Upper lobe of left lung (tissue), 6 donors: ENCODE data around the gene MARCHF3. TPM values are rescaled to one million over a fixed set of nuclear protein-coding genes. Genes with fewer than 3 reads are reported as not detected.

Experiments used
- ATAC-seq, 2 donors: fragments of 200-7000 bp; cut with Tn5 transposase; one replicate each; pipeline ENCODE4 v1.9.1; 2022; ENCODE audit warnings: mild to moderate bottlenecking in 2 of 2, moderate library complexity in 2 of 2; ENCODE audit not compliant: low FRiP score in 2 of 2
- DNase-seq, 2 donors: peaks; one replicate each; pipeline ENCODE4 v3.0.0-alpha.2; 2019 to 2020
- H3K27ac ChIP-seq, 4 donors: fragments of 200-600 bp; sonication (generic); one replicate each; pipeline ENCODE4 v1.5.1; 2016 to 2019
- H3K27me3 ChIP-seq, 4 donors: fragments of 200-600 bp; sonication (generic); one replicate each; pipeline ENCODE4 v1.5.1; 2017 to 2019
- H3K36me3 ChIP-seq, 4 donors: fragments of 200-600 bp; sonication (generic); one replicate each; pipeline ENCODE4 v1.5.1; 2016 to 2019
- H3K4me1 ChIP-seq, 4 donors: fragments of 200-600 bp; sonication (generic); one replicate each; pipeline ENCODE4 v1.5.1; 2018 to 2019
- H3K4me3 ChIP-seq, 4 donors: fragments of 200-600 bp; sonication (generic); one replicate each; pipeline ENCODE4 v1.5.1; 2017 to 2019; ENCODE audit warnings: mild to moderate bottlenecking in 2 of 4, moderate library complexity in 1 of 4
- H3K9me3 ChIP-seq, 4 donors: fragments of 200-600 bp; sonication (generic); one replicate each; pipeline ENCODE4 v1.5.1; 2018 to 2019
- EP300 ChIP-seq, 4 donors: sonication (generic); formaldehyde crosslinking; IDR thresholded peaks; one replicate each; pipeline ENCODE4 v1.5.1; 2017; ENCODE audit warnings: antibody characterized with exemption in 4 of 4, control low read depth in 2 of 4
- POLR2A ChIP-seq, 4 donors: fragments of 450-650 bp; IDR thresholded peaks; one replicate each; pipeline ENCODE4 v1.5.1; 2016 to 2017; ENCODE audit warnings: antibody characterized with exemption in 4 of 4, mild to moderate bottlenecking in 2 of 4
- POLR2AphosphoS5 ChIP-seq, 2 donors: sonication (generic); formaldehyde crosslinking; IDR thresholded peaks; one replicate each; pipeline ENCODE4 v1.5.1; 2017; ENCODE audit warnings: antibody characterized with exemption in 2 of 2
- WGBS, 2 donors: methylation state at CpG; one replicate each; pipeline ENCODE4 v1.1.5; 2017 to 2018; 5-methylcytosine and 5-hydroxymethylcytosine counted together
- total RNA-seq, 6 donors: library from RNA; depleted of rRNA in 4 of 6; stranded (reverse); fragments of >200 nt in 4 of 6; gene quantifications; one replicate each; pipeline versions ENCODE4 v1.1.0 to v1.2.1, GENCODE V29; 2016 to 2021
- TF ChIP-seq, protein P1 (sequence below), 6 experiments: fragments of 450-650 bp in 4 of 6; fragments of 200-600 bp in 2 of 6; sonication (generic) in 2 of 6; IDR thresholded peaks; one replicate each; pipeline ENCODE4 v1.5.1; 2016 to 2019; ENCODE audit warnings: antibody characterized with exemption in 6 of 6
- donor health status: DM: no; HTN: no; CAD: no; lungs with moderate emphysema.
- donor health status: DM: no; HTN: yes; CAD: no; lungs with severe emphysema.

Gene MARCHF3
- total RNA-seq, 6 donors from 2014 or later: 2.1 to 16.2 (median 6.7) TPM

DNA sequence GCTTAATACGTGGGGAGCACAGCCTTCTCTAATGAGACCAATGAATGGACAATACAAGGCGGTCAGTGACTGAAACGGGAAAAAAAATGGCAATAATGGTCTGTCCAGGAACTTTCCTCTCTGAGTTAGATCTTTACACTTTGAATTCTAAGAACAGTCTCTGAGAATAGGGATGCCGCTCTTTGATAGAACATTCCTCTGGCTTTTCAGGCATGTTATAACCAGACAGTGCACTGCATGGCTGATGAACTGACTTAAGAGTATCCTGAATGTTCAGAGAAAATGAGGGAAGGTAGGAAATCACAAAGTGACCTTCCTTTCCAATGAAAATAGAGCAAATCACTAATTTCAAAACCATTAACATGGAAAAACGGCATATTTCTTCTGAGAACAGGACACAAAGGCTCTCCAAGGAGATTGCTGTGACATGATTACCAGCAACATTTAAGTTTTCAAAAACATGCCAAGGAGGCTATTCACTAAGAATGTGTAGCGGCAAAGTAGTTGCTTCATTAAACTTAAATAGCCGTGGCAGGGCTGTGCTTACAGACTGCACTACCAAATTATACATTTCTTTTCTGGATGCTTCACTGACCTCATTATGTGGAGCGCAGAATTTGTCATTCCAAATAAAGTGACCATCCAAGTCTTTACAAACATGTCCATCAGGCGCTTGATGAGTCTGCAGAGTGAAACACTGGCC lies 105.9 kb downstream of the MARCHF3 start:
- WGBS, 2 donors: 95 to 96% methylated on average over 9 of the region's 9 CpGs
- Histone ChIP-seq H3K27me3 (no peaks in the 10 kb centered on the region), H3K4me3 (no peak overlapping the region), H3K4me1 (peaks cover 3 to 14% (median 11%) of the 10 kb centered on the region in 4 donors), H3K36me3 (no peaks in the 10 kb centered on the region), H3K9me3 (no peaks in the 10 kb centered on the region), H3K27ac (no peak overlapping the region)
- ATAC-seq (no peak), DNase-seq (no peak)
- TF ChIP-seq EP300 (IDR thresholded peaks at IDR 0.05) (no peak), POLR2AphosphoS5 (IDR thresholded peaks at IDR 0.05) (no peak), POLR2A (IDR thresholded peaks at IDR 0.05) (no peak)
- TF ChIP-seq, protein P1, sequence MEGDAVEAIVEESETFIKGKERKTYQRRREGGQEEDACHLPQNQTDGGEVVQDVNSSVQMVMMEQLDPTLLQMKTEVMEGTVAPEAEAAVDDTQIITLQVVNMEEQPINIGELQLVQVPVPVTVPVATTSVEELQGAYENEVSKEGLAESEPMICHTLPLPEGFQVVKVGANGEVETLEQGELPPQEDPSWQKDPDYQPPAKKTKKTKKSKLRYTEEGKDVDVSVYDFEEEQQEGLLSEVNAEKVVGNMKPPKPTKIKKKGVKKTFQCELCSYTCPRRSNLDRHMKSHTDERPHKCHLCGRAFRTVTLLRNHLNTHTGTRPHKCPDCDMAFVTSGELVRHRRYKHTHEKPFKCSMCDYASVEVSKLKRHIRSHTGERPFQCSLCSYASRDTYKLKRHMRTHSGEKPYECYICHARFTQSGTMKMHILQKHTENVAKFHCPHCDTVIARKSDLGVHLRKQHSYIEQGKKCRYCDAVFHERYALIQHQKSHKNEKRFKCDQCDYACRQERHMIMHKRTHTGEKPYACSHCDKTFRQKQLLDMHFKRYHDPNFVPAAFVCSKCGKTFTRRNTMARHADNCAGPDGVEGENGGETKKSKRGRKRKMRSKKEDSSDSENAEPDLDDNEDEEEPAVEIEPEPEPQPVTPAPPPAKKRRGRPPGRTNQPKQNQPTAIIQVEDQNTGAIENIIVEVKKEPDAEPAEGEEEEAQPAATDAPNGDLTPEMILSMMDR (IDR thresholded peaks at IDR 0.05): no peak

DNA sequence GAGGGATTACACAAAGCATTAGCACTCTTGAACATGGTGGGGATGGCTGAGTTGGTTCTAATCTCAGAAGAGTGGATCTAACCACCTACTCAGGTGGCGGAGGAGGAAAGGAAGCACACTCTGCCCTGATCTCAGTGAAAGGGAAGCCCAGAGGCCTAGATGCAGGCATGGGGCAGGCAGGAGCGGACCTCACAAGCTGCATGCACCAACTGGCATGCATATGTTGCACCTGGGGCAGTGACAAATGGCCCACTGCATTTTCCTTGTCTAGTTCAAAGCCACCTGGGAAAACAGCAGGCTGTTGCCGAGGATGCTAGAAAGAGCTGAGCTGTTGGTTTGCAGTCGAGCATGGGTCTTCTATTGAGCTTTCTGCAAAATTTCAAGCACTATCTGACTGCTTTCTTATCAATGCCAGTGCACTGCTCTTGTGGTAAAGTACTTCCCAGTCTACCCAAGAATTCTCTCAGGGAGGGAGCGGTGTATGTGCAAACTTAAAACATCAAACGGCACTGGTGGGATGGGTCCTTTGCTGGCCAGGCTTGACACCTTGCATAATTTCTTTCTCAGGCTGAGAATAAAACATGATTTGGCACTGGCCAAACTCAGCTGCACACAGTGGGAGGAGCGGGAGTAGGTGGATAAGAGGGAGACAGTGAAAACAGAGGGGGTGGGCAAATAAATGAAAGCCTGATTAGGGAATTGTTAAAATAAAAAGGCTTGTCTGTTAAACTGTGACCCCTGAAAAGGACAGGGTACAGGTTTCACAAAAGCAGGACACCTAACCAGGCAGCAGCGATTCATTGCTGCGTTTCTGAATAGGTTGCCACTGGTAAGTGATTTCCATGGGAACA lies 108.9 kb downstream of the MARCHF3 start:
- Histone ChIP-seq H3K36me3 (no peaks in the 10 kb centered on the region), H3K4me1 (peaks cover 11 to 29% (median 23%) of the 10 kb centered on the region in 4 donors), H3K9me3 (no peaks in the 10 kb centered on the region), H3K4me3 (no peak overlapping the region), H3K27ac (no peak overlapping the region), H3K27me3 (no peaks in the 10 kb centered on the region)
- TF ChIP-seq, protein P1 (IDR thresholded peaks at IDR 0.05): no peak
- no peak for TF ChIP-seq EP300 (IDR thresholded peaks at IDR 0.05)
- no peak for TF ChIP-seq POLR2AphosphoS5 (IDR thresholded peaks at IDR 0.05)
- DNase-seq: no peak
- no peak for ATAC-seq
- 65 to 89% methylated on average over 9 of the region's 9 CpGs for WGBS, 2 donors

DNA sequence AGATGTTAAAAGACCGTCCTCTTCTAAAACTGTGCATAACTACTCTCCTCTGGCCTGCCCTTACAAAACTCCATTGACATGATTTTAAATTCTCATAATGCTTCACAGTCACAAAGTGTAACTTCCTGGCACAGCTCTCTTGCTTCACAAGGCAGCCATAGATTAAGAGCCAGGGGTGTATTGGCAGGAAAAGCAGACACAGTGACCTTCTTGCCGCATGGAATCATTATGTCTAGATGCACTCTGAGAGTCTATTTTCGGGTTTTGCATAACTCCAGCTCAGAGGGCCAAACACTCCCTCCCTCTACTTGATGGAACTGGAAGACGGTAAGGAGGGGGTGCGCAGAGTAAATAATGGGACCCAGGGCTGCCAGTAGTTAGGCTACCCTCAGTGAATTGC lies 110.1 kb downstream of the MARCHF3 start:
- Histone ChIP-seq H3K4me3 (no peak overlapping the region), H3K4me1 (peaks cover 11 to 29% (median 23%) of the 10 kb centered on the region in 4 donors), H3K27ac (peak overlapping the region in 1 of 4 donors; percentile 53), H3K36me3 (no peaks in the 10 kb centered on the region), H3K9me3 (no peaks in the 10 kb centered on the region), H3K27me3 (no peaks in the 10 kb centered on the region)
- ATAC-seq (peak; percentile 13 to 74), DNase-seq (no peak)
- TF ChIP-seq, protein P1 (IDR thresholded peaks at IDR 0.05): no peak
- TF ChIP-seq POLR2AphosphoS5 (IDR thresholded peaks at IDR 0.05) (no peak), EP300 (IDR thresholded peaks at IDR 0.05) (no peak), POLR2A (IDR thresholded peaks at IDR 0.05) (no peak)
- WGBS, 2 donors: 57 to 58% methylated on average over 5 of the region's 5 CpGs

DNA sequence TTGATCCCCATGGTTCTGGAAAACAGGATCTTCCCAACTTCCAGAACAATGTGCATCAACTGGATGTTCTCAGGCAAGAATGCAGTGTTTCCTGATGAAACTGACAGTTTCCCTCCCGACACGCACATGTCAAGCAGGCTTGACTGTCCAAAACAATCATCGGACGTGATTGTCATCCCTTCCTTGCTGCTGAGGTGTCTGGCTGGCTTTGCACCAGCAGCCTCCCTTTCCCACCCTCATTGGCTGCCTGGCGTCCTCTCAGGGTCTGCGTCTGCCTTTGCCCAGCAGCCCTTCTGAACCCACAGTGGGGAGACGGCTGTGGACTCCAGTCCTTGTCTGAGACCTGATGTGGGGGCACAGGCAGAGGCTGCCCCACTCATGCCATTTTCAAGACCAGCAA lies 110.8 kb downstream of the MARCHF3 start:
- no peak for ATAC-seq
- peaks cover 11 to 29% (median 23%) of the 10 kb centered on the region in 4 donors for H3K4me1 ChIP-seq
- no peak for DNase-seq
- 51 to 85% methylated on average over 7 of the region's 7 CpGs for WGBS, 2 donors
- no peaks in the 10 kb centered on the region for H3K9me3 ChIP-seq
- H3K27me3 ChIP-seq: no peaks in the 10 kb centered on the region
- peak overlapping the region in 1 of 4 donors; percentile 53 for H3K27ac ChIP-seq
- no peak overlapping the region for H3K4me3 ChIP-seq
- H3K36me3 ChIP-seq: no peaks in the 10 kb centered on the region
- TF ChIP-seq, protein P1 (IDR thresholded peaks at IDR 0.05): no peak
- peak in 1 of 4 donors; percentile 41 for TF ChIP-seq EP300 (IDR thresholded peaks at IDR 0.05)
- TF ChIP-seq POLR2A (IDR thresholded peaks at IDR 0.05): no peak
- TF ChIP-seq POLR2AphosphoS5 (IDR thresholded peaks at IDR 0.05): peak; percentile 32 to 40
